ENCODE data around the gene TLE2. TPM values are rescaled to one million over a fixed set of nuclear protein-coding genes. Genes with fewer than 3 reads are reported as not detected.

TLE2 gene
- total and polyA plus RNA-seq, 10 donors, result 12.0 to 88.0 (median 40.0) TPM

GRCh38 chr19:3066482-3067049 is 37.5 kb upstream of the TLE2 start:
- H3K4me1 ChIP-seq, result peaks cover 12 to 62% (median 39%) of the 10 kb centered on the region in 6 donors
- 79 to 91% (median 90%) methylated on average over 16 of the region's 16 CpGs for WGBS, 5 donors

GRCh38 chr19:3065675-3066357 is 36.7 kb upstream of the TLE2 start:
- intact Hi-C loops (cut with DNase I; ENCODE audit: low total_unique reads), result no loop called here
- H3K36me3 ChIP-seq, result peaks cover 0 to 3% (median 0%) of the 10 kb centered on the region in 6 donors
- H3K27ac ChIP-seq, result peak overlapping the region in 5 of 8 donors; percentile 29 to 99 (median 51)
- DNase-seq, result peak; percentile 89
- H3K4me1 ChIP-seq, result peaks cover 13 to 69% (median 45%) of the 10 kb centered on the region in 6 donors
- TF ChIP-seq CTCF (IDR thresholded peaks at IDR 0.05 in 8 of 11, conservative IDR thresholded peaks at IDR 0.05 in 3 of 11), result no peak
- no peak for TF ChIP-seq POLR2A (IDR thresholded peaks at IDR 0.05)
- peak; percentile 25 to 63 (median 38) for TF ChIP-seq POLR2AphosphoS5 (IDR thresholded peaks at IDR 0.05)
- 53 to 67% (median 57%) methylated on average over 15 of the region's 15 CpGs for WGBS, 5 donors
- H3K27me3 ChIP-seq (replicated peaks in 1 of 7), result no peaks in the 10 kb centered on the region
- H3K9me3 ChIP-seq, result no peaks in the 10 kb centered on the region
- peak overlapping the region in 1 of 8 donors; percentile 17 for H3K4me3 ChIP-seq

More at GRCh38 chr19:3066482-3067049, 37.5 kb upstream of the TLE2 start:
- intact Hi-C loops (cut with DNase I; ENCODE audit: low total_unique reads), result no loop called here
- Histone ChIP-seq H3K27ac (peak overlapping the region in 1 of 8 donors; percentile 51), H3K9me3 (no peaks in the 10 kb centered on the region), H3K4me3 (no peak overlapping the region), H3K27me3 (replicated peaks in 1 of 7) (no peaks in the 10 kb centered on the region), H3K36me3 (no peaks in the 10 kb centered on the region)
- DNase-seq, result no peak
- no peak for TF ChIP-seq CTCF (IDR thresholded peaks at IDR 0.05 in 8 of 11, conservative IDR thresholded peaks at IDR 0.05 in 3 of 11)
- TF ChIP-seq POLR2AphosphoS5 (IDR thresholded peaks at IDR 0.05), result no peak
- TF ChIP-seq POLR2A (IDR thresholded peaks at IDR 0.05), result no peak

- H3K9me3 ChIP-seq, result no peaks in the 10 kb centered on the region
- no peaks in the 10 kb centered on the region for H3K27me3 ChIP-seq (replicated peaks in 1 of 7)
- peak overlapping the region; percentile 81 to 99 (median 96) for H3K27ac ChIP-seq
- H3K36me3 ChIP-seq, result peaks cover 4 to 19% (median 11%) of the 10 kb centered on the region in 6 donors
- WGBS, 5 donors, result 94 to 100% (median 95%) methylated on average over 4 to 7 of the region's 7 CpGs
- DNase-seq, result no peak
- intact Hi-C loops (cut with DNase I; ENCODE audit: low total_unique reads), result no loop called here
- TF ChIP-seq CTCF (IDR thresholded peaks at IDR 0.05 in 8 of 11, conservative IDR thresholded peaks at IDR 0.05 in 3 of 11) (no peak), POLR2AphosphoS5 (IDR thresholded peaks at IDR 0.05) (no peak), POLR2A (IDR thresholded peaks at IDR 0.05) (no peak)
- H3K4me3 ChIP-seq, result no peak overlapping the region
- H3K4me1 ChIP-seq, result peaks cover 28 to 87% (median 63%) of the 10 kb centered on the region in 6 donors
These were observed 34.9 kb upstream of the TLE2 start for GRCh38 chr19:3064011-3064330.

Data from spleen (tissue), 11 donors.